GM10248 (cell line): ENCODE results near the gene CD48.
A peak's percentile ranks its signal among the peaks of the same experiment; 100 is the strongest.

Experiments used
- CTCF ChIA-PET: fragments of 300-600 bp; sonication (Branson Sonifier 250); formaldehyde crosslinking; extraction: SDS; loops from one replicate; lab custom pipeline; 2021; ENCODE audit warnings: antibody characterized with exemption; lab: Yijun Ruan, JAX
- POLR2A ChIA-PET: fragments of 350-650 bp; sonication (Branson Sonifier 250); formaldehyde crosslinking; extraction: SDS; loops from one replicate; lab custom pipeline; 2020; ENCODE audit warnings: antibody characterized with exemption; lab: Yijun Ruan, JAX
- DNase-seq: peaks from one replicate; pipeline ENCODE4 v3.0.0; 2012; ENCODE audit errors: extremely low spot score
- CTCF ChIP-seq: IDR thresholded peaks from 2 replicates; pipeline ENCODE4 v1.5.1; 2012; ENCODE audit warnings: mild to moderate bottlenecking, low read depth; ENCODE audit errors: extremely low read depth, missing control alignments, control extremely low read depth

CD48 gene

GRCh38 chr1:160639652-160640051, 72.0 kb downstream of the CD48 start:
- CTCF ChIA-PET: interaction anchor here (0.7 to 2.0 kb wide), 9 partner anchors 9 to 142 kb away, joined by 3 to 10 read pairs (median 5); no protein-coding TSS in a partner anchor
- no peak for DNase-seq
- TF ChIP-seq CTCF: no peak
- POLR2A ChIA-PET: interaction anchor here (1.0 kb wide), 1 partner anchor 13 kb away, joined by 6 read pairs; no protein-coding TSS in a partner anchor

- POLR2A ChIA-PET: no interaction called here
- CTCF ChIA-PET: interaction anchor here (1.4 to 2.0 kb wide), 3 partner anchors 8 to 28 kb away, joined by 3 to 8 read pairs (median 6); no protein-coding TSS in a partner anchor
- no peak for DNase-seq
- no peak for TF ChIP-seq CTCF
Observed at GRCh38 chr1:160638926-160639325, 72.7 kb downstream of the CD48 start.

GRCh38 chr1:160638540-160638857, 73.1 kb downstream of the CD48 start:
- ChIA-PET CTCF (no interaction called here), POLR2A (no interaction called here)
- TF ChIP-seq CTCF: no peak
- DNase-seq: no peak

- DNase-seq: peak; percentile 55
- TF ChIP-seq CTCF: no peak
- ChIA-PET CTCF (interaction anchor here (0.8 to 1.3 kb wide), 4 partner anchors 13 to 37 kb away, joined by 3 to 4 read pairs (median 3); no protein-coding TSS in a partner anchor), POLR2A (no interaction called here)
Observed at GRCh38 chr1:160637821-160638539, 73.6 kb downstream of the CD48 start.

GRCh38 chr1:160637065-160637464, 74.6 kb downstream of the CD48 start:
- no peak for DNase-seq
- no peak for TF ChIP-seq CTCF
- POLR2A ChIA-PET: no interaction called here
- CTCF ChIA-PET: interaction anchor here (1.0 to 1.3 kb wide), 3 partner anchors 12 to 38 kb away, joined by 3 to 4 read pairs (median 3); no protein-coding TSS in a partner anchor

GRCh38 chr1:160636547-160636946, 75.1 kb downstream of the CD48 start:
- CTCF ChIA-PET: interaction anchor here (1.2 to 1.3 kb wide), 2 partner anchors 12 to 39 kb away, joined by 3 to 4 read pairs; no protein-coding TSS in a partner anchor
- POLR2A ChIA-PET: no interaction called here
- no peak for TF ChIP-seq CTCF
- DNase-seq: no peak
